Measurements from ENCODE around the gene PNPLA5.

DNA sequence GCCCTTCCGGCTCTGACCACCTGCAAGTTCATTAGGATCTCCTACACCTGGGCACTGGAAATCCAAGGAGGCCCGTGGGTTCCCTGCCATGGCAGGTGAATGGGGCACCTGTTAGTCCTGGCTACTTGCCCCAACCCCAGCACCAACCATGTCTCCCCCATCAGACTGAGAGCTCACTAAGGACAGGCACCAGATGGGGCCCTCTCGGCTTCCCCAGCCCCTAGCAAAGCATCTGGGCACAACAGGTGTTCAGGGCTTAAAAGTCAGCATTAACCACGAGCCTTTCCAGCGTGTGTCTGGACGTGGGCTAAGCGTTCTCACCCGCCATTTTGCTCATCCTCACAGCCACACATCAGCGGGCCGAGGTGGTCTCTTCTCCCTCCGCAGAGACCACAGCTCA is 31.7 kb downstream of the PNPLA5 start:
- TF ChIP-seq, protein P1, sequence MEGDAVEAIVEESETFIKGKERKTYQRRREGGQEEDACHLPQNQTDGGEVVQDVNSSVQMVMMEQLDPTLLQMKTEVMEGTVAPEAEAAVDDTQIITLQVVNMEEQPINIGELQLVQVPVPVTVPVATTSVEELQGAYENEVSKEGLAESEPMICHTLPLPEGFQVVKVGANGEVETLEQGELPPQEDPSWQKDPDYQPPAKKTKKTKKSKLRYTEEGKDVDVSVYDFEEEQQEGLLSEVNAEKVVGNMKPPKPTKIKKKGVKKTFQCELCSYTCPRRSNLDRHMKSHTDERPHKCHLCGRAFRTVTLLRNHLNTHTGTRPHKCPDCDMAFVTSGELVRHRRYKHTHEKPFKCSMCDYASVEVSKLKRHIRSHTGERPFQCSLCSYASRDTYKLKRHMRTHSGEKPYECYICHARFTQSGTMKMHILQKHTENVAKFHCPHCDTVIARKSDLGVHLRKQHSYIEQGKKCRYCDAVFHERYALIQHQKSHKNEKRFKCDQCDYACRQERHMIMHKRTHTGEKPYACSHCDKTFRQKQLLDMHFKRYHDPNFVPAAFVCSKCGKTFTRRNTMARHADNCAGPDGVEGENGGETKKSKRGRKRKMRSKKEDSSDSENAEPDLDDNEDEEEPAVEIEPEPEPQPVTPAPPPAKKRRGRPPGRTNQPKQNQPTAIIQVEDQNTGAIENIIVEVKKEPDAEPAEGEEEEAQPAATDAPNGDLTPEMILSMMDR (IDR thresholded peaks at IDR 0.05) = no peak
- no peak for TF ChIP-seq POLR2AphosphoS5 (IDR thresholded peaks at IDR 0.05; ENCODE audit: low read depth, low read length)

Data from Panc1 (cell line).